Upper lobe of left lung (tissue), 6 donors: ENCODE data around the gene AGR2. TPM values are rescaled to one million over a fixed set of nuclear protein-coding genes. Genes with fewer than 3 reads are reported as not detected.

Experiments
- ATAC-seq, 2 donors: fragments of 200-7000 bp; cut with Tn5 transposase; one replicate each; pipeline ENCODE4 v1.9.1; 2022; ENCODE audit warnings: mild to moderate bottlenecking in 2 of 2, moderate library complexity in 2 of 2; ENCODE audit not compliant: low FRiP score in 2 of 2
- DNase-seq, 2 donors: peaks; one replicate each; pipeline ENCODE4 v3.0.0-alpha.2; 2019 to 2020
- H3K27ac ChIP-seq, 4 donors: fragments of 200-600 bp; sonication (generic); one replicate each; pipeline ENCODE4 v1.5.1; 2016 to 2019
- H3K27me3 ChIP-seq, 4 donors: fragments of 200-600 bp; sonication (generic); one replicate each; pipeline ENCODE4 v1.5.1; 2017 to 2019
- H3K36me3 ChIP-seq, 4 donors: fragments of 200-600 bp; sonication (generic); one replicate each; pipeline ENCODE4 v1.5.1; 2016 to 2019
- H3K4me1 ChIP-seq, 4 donors: fragments of 200-600 bp; sonication (generic); one replicate each; pipeline ENCODE4 v1.5.1; 2018 to 2019
- H3K4me3 ChIP-seq, 4 donors: fragments of 200-600 bp; sonication (generic); one replicate each; pipeline ENCODE4 v1.5.1; 2017 to 2019; ENCODE audit warnings: mild to moderate bottlenecking in 2 of 4, moderate library complexity in 1 of 4
- H3K9me3 ChIP-seq, 4 donors: fragments of 200-600 bp; sonication (generic); one replicate each; pipeline ENCODE4 v1.5.1; 2018 to 2019
- EP300 ChIP-seq, 4 donors: sonication (generic); formaldehyde crosslinking; IDR thresholded peaks; one replicate each; pipeline ENCODE4 v1.5.1; 2017; ENCODE audit warnings: antibody characterized with exemption in 4 of 4, control low read depth in 2 of 4
- POLR2A ChIP-seq, 4 donors: fragments of 450-650 bp; IDR thresholded peaks; one replicate each; pipeline ENCODE4 v1.5.1; 2016 to 2017; ENCODE audit warnings: antibody characterized with exemption in 4 of 4, mild to moderate bottlenecking in 2 of 4
- POLR2AphosphoS5 ChIP-seq, 2 donors: sonication (generic); formaldehyde crosslinking; IDR thresholded peaks; one replicate each; pipeline ENCODE4 v1.5.1; 2017; ENCODE audit warnings: antibody characterized with exemption in 2 of 2
- WGBS, 2 donors: methylation state at CpG; one replicate each; pipeline ENCODE4 v1.1.5; 2017 to 2018; 5-methylcytosine and 5-hydroxymethylcytosine counted together
- total RNA-seq, 6 donors: library from RNA; depleted of rRNA in 4 of 6; stranded (reverse); fragments of >200 nt in 4 of 6; gene quantifications; one replicate each; pipeline versions ENCODE4 v1.1.0 to v1.2.1, GENCODE V29; 2016 to 2021
- TF ChIP-seq, protein P1 (sequence below), 6 experiments: fragments of 450-650 bp in 4 of 6; fragments of 200-600 bp in 2 of 6; sonication (generic) in 2 of 6; IDR thresholded peaks; one replicate each; pipeline ENCODE4 v1.5.1; 2016 to 2019; ENCODE audit warnings: antibody characterized with exemption in 6 of 6
- donor health status: DM: no; HTN: no; CAD: no; lungs with moderate emphysema.
- donor health status: DM: no; HTN: yes; CAD: no; lungs with severe emphysema.

AGR2 gene
- total RNA-seq, 6 donors from 2014 or later, result 6.3 to 126 (median 44.8) TPM

DNA sequence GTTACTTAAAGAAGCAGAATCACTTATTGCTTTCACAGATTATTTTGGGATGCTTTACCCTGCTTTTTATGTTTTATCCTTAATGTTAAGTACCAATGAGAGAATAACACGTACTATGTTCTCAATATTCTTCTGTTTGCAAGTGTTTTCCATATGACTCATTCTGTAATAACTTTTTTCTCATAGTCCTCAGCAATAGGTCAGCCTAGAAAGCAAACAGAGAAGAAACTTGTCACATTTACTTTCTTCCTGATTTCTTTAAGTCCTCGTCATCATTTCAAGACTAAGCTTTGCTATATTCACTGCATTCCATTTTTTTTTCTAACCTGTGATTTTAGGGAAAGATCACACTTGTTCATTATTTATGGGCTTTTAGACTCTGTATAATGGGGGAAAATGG lies 6.8 kb upstream of the AGR2 start:
- no peak overlapping the region for H3K27ac ChIP-seq
- TF ChIP-seq EP300 (IDR thresholded peaks at IDR 0.05), result no peak
- TF ChIP-seq POLR2A (IDR thresholded peaks at IDR 0.05), result no peak
- TF ChIP-seq, protein P1, sequence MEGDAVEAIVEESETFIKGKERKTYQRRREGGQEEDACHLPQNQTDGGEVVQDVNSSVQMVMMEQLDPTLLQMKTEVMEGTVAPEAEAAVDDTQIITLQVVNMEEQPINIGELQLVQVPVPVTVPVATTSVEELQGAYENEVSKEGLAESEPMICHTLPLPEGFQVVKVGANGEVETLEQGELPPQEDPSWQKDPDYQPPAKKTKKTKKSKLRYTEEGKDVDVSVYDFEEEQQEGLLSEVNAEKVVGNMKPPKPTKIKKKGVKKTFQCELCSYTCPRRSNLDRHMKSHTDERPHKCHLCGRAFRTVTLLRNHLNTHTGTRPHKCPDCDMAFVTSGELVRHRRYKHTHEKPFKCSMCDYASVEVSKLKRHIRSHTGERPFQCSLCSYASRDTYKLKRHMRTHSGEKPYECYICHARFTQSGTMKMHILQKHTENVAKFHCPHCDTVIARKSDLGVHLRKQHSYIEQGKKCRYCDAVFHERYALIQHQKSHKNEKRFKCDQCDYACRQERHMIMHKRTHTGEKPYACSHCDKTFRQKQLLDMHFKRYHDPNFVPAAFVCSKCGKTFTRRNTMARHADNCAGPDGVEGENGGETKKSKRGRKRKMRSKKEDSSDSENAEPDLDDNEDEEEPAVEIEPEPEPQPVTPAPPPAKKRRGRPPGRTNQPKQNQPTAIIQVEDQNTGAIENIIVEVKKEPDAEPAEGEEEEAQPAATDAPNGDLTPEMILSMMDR (IDR thresholded peaks at IDR 0.05), result no peak
- no peak for TF ChIP-seq POLR2AphosphoS5 (IDR thresholded peaks at IDR 0.05)

DNA sequence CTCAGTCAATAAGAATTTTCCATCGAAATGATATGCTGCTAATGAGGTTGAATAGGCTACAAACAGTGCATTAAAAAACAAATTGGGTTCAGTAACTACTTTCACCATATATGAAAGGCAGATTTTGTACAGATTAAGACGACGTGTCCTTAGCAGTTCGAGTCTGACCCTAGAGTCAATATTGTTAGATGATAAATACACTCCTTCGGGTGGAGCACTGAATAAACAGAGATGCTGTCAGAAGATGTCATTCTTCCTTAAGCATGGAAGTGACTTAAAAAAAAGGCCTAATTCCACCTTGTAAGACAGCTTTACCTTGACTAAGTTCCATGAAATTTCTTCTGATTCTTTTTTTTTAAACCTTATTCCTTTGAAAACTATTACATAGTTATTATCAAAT lies 5.8 kb upstream of the AGR2 start:
- Histone ChIP-seq H3K4me3 (no peak overlapping the region), H3K9me3 (no peaks in the 10 kb centered on the region), H3K27ac (no peak overlapping the region), H3K36me3 (no peaks in the 10 kb centered on the region), H3K27me3 (no peaks in the 10 kb centered on the region), H3K4me1 (peaks cover 0 to 3% (median 0%) of the 10 kb centered on the region in 4 donors)
- ATAC-seq (no peak), DNase-seq (no peak)
- TF ChIP-seq EP300 (IDR thresholded peaks at IDR 0.05), result no peak
- TF ChIP-seq, protein P1 (IDR thresholded peaks at IDR 0.05), result no peak
- TF ChIP-seq POLR2A (IDR thresholded peaks at IDR 0.05), result no peak
- WGBS, 2 donors, result 63 to 73% methylated on average over 5 of the region's 5 CpGs

More for the DNA sequence above, 6.8 kb upstream of the AGR2 start:
- H3K4me3 ChIP-seq, result no peak overlapping the region
- no peak for DNase-seq
- H3K9me3 ChIP-seq, result no peaks in the 10 kb centered on the region
- WGBS, 2 donors, result 51 to 63% methylated on average over 2 of the region's 2 CpGs
- H3K27me3 ChIP-seq, result no peaks in the 10 kb centered on the region
- no peaks in the 10 kb centered on the region for H3K36me3 ChIP-seq
- peaks cover 0 to 3% (median 0%) of the 10 kb centered on the region in 4 donors for H3K4me1 ChIP-seq
- peak in 1 of 2 donors; percentile 19 for ATAC-seq

DNA sequence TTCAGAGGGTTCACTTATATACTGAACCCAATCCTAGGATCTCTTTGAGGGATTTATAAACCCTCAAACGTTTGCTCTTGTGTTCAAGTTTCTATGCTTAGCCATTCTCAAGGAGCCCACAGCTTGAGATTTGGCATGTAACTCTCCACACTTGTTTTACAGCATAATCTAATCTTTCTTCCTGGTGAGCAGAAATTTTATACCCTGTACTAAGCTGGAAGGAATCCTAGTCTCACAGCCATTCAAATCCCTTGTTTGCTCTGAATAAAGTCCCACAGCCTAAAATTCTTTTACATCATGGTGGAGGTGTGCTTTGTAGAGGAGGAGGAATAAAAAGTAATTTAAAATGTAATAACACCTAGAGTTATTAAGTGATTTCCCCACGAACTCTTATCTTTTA lies 5.3 kb upstream of the AGR2 start:
- Histone ChIP-seq H3K4me3 (no peak overlapping the region), H3K36me3 (no peaks in the 10 kb centered on the region), H3K9me3 (no peaks in the 10 kb centered on the region), H3K27ac (no peak overlapping the region), H3K4me1 (peaks cover 0 to 3% (median 0%) of the 10 kb centered on the region in 4 donors), H3K27me3 (no peaks in the 10 kb centered on the region)
- TF ChIP-seq POLR2AphosphoS5 (IDR thresholded peaks at IDR 0.05) (no peak), POLR2A (IDR thresholded peaks at IDR 0.05) (no peak), EP300 (IDR thresholded peaks at IDR 0.05) (no peak)
- TF ChIP-seq, protein P1 (IDR thresholded peaks at IDR 0.05), result no peak
- WGBS, 2 donors, result 58 to 59% methylated on average over 2 of the region's 2 CpGs
- DNase-seq (no peak), ATAC-seq (no peak)

DNA sequence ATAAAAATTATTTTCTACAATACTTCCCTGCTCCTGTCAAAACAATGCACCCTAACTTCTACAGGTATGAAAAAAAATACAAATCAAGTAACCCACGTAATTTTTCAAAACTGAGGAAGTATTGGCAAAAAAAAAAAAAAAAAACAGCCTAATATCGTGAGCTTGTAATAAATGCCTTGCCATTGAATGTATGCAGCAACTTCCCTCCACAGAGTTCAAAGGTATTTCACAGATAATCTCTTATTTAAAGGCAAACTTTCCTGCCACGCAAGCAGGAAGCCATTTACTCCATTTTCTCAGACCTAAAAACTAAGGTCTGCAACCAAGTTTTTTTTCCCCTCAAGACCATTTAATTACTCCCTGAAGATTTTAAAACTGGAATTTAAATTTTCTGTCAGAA lies 642 bp upstream of the AGR2 start:
- DNase-seq (no peak), ATAC-seq (no peak)
- Histone ChIP-seq H3K4me1 (no peaks in the 10 kb centered on the region), H3K4me3 (no peak overlapping the region), H3K27ac (no peak overlapping the region), H3K9me3 (no peaks in the 10 kb centered on the region), H3K27me3 (no peaks in the 10 kb centered on the region), H3K36me3 (no peaks in the 10 kb centered on the region)
- 57 to 61% methylated on average over 3 of the region's 3 CpGs for WGBS, 2 donors
- TF ChIP-seq POLR2AphosphoS5 (IDR thresholded peaks at IDR 0.05), result no peak
- no peak for TF ChIP-seq POLR2A (IDR thresholded peaks at IDR 0.05)
- TF ChIP-seq, protein P1 (IDR thresholded peaks at IDR 0.05), result no peak
- no peak for TF ChIP-seq EP300 (IDR thresholded peaks at IDR 0.05)

DNA sequence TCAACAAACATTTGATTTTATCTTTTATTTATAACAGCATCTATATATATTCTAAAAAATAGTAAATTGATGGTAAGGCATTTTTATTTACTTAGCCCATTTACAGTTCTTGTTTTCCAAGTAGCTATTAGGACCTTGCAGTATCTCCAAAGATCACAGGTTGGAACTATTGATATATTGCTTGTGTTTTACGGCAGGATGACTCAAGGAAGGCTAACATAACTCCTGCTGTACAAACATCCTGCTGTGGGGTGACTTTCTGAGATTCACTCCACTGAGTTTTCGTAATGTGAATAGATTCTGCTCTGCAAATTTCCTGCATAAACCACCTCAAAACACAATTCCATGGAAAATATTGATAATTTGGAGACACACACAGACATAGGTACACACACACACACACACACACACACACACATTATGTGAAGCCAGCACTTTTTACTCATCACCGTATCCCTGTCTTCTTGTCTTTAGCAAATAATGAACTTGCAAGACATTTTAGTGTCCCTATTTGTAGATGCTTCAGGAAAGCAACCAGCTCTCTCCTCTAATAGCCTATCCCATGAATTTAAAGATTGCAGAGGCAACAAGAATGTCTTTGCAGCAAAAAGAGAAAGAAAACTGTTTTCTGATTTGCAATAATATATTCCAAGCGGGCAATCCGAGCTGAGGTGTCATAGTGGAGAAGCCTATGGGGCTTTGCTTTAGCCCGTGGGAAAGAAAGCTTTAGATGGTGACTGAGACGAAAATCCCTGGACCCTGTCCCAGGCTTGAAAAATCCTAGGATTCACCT lies 722 bp downstream of the AGR2 start:
- ATAC-seq, result no peak
- H3K27ac ChIP-seq, result peak overlapping the region in 3 of 4 donors; percentile 28 to 61 (median 45)
- TF ChIP-seq POLR2AphosphoS5 (IDR thresholded peaks at IDR 0.05) (no peak), EP300 (IDR thresholded peaks at IDR 0.05) (no peak), POLR2A (IDR thresholded peaks at IDR 0.05) (no peak)
- TF ChIP-seq, protein P1 (IDR thresholded peaks at IDR 0.05), result no peak

More for the DNA sequence above, 722 bp downstream of the AGR2 start:
- H3K9me3 ChIP-seq, result no peaks in the 10 kb centered on the region
- H3K27me3 ChIP-seq, result no peaks in the 10 kb centered on the region
- peak overlapping the region in 3 of 4 donors; percentile 30 to 36 (median 30) for H3K4me3 ChIP-seq
- WGBS, 2 donors, result 62 to 68% methylated on average over 7 of the region's 7 CpGs
- DNase-seq, result no peak
- no peaks in the 10 kb centered on the region for H3K36me3 ChIP-seq
- no peaks in the 10 kb centered on the region for H3K4me1 ChIP-seq
